GM18861 (cell line): ENCODE data around the gene KIF26B.
"Not testable (repeated sequence)": the region's sequence is repeated elsewhere in the genome, so short reads cannot be mapped to it uniquely, and the experiment has no call there.

Source experiments
- ATAC-seq: cut with Tn5 transposase; IDR thresholded peaks from one replicate; pipeline ENCODE4 v1.9.1; 2021; ENCODE audit not compliant: unreplicated experiment

Gene KIF26B

DNA sequence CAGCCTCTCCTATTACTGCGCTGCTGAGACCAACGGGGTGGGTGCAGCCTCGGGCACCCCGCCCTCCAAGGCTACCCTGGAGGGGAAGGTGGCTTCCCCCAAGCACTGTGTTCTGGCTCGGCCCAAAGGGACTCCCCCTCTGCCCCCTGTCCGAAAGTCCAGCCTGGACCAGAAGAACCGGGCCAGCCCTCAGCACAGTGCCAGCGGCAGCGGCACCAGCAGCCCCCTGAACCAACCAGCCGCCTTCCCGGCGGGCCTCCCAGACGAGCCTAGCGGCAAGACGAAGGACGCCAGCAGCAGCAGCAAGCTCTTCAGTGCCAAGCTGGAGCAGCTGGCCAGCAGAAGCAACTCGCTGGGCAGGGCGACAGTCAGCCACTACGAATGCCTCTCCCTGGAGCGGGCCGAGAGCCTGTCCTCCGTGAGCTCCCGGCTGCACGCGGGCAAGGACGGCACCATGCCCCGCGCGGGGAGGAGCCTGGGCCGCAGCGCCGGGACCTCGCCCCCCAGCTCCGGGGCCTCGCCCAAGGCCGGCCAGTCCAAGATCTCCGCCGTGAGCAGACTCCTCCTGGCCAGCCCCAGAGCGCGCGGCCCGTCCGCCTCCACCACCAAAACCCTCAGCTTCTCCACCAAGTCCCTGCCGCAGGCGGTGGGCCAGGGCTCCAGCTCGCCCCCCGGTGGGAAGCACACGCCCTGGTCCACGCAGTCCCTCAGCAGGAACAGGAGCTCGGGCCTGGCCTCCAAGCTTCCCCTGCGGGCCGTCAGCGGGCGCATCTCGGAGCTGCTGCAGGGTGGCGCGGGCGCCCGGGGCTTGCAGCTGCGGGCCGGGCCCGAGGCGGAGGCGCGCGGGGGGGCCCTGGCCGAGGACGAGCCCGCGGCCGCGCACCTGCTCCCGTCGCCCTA, 533.1 kb downstream of the KIF26B start:
- no peak for ATAC-seq

DNA sequence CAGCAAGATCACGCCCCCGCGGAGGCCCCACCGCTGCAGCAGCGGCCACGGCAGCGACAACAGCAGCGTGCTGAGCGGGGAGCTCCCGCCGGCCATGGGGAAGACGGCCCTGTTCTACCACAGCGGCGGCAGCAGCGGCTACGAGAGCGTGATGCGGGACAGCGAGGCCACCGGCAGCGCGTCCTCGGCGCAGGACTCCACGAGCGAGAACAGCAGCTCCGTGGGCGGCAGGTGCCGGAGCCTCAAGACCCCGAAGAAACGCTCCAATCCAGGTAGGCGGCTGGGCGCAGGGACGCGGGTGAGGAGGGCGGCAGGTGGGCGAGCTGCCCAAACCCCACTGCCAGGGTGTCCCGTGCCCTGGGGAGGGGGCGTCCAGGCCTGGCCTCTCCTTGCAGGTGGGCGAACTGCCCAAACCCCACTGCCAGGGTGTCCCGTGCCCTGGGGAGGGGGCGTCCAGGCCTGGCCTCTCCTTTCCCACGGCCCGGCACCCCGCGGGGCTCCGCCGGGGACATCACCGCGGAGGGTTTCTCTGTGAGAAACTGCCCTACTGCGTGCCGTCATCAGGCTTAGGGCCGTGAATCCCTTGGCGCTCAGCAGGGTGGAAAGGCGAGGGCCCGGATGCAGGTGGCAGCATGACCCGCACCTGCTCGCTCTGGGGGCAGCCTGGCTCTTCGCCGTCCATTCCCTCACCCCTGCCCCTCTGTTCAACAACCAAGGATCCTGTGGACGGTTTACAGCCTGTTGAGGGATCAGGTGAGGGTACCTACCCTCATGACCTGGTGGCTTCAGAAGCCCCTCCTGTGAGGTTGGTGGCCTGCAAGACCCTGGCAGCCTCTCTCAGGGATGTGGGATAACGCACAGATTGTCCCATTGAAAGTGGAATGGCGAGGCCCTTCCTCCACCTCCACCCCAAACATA, 534.0 kb downstream of the KIF26B start:
- no peak for ATAC-seq

DNA sequence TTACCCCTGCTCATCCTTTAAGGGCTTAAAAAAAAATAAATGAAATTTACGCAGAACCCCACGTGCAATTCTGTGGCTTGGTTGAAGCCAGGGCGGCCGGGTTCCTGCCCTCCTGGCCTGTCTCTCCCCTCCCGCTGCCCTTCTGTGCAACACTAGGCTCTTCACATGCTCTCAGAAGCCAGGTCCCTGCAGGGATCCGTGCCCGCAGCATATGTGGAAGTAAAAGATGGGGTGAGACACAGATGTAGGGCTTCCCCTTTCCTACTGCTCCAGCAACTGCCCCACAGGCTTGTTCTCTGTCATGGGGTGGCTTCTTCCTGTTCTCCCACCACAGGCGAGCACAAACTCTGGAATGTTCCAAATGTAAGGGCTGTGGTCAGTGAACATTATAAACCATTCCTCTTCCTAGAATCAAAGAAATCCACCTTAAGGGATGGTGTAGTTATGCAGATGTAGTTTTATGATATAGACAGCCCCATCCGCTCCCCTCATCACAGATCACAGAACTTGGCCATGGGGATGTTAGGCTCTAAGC, 535.4 kb downstream of the KIF26B start:
- no peak for ATAC-seq

DNA sequence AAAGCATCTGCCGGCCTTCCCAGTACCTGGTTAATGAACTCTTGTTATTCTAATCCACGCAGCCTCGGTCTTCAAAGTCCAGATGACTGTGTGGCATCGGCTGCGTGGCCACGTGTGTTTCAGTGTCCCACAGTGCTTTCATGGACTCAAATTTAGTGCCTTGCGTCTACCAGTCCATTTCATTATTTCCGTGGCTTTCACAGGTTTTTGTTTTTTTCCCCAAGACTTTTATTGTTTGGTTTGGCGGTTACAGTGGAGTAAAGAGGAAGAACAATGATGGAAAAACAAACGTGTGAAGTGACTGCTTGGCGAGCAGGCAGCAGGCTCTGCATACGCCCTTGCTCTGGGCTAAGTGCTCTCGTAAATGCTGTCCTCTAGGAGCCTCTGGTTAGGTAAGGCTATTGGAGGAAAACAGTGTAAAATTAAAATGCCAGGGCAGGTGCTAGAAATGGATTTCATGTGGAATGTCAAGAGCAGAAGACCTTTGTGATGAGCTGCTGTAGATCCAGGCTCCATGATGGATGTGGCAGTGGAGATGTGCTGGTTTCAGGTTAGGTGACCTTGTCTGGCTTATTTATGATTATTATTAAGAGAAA, 536.3 kb downstream of the KIF26B start:
- no peak for ATAC-seq

DNA sequence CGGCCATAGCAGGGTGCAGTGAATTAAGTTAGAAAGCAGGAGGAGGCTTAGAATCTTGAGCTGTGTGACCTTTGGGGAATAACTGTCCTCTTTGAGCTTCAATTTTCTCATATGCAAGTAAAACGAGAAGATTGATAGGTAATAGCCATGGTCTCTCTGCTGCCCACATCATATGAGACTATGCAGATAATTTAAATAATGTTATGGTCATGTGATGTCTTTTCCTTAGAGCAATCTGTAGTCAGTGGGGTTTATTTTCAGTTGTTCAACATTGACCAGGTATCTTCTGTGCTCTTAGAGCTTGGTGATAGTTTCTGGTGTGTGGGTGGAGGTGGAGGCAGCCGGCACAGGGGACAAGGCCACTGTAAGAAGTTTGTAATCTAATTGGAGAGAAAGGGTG, 537.1 kb downstream of the KIF26B start:
- no peak for ATAC-seq

DNA sequence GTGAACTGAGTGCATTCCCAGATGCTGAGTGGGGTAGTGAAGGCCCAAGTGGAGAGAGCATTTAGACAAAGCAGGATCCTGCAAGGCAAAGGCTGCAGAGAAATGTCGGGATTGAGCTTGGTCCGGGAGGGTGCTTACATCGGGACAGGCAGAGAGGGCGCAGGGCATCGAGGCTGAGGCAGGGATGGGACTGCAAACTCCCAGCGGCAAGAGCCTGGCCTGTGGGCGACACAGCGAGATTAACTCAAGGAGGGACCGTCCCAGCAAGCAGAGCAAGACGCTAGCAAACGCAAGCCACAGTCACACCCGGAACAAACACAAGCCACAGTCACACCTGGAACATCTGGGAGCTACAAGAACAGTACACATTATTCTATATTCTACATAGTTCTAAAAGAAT, 537.5 kb downstream of the KIF26B start:
- no peak for ATAC-seq

DNA sequence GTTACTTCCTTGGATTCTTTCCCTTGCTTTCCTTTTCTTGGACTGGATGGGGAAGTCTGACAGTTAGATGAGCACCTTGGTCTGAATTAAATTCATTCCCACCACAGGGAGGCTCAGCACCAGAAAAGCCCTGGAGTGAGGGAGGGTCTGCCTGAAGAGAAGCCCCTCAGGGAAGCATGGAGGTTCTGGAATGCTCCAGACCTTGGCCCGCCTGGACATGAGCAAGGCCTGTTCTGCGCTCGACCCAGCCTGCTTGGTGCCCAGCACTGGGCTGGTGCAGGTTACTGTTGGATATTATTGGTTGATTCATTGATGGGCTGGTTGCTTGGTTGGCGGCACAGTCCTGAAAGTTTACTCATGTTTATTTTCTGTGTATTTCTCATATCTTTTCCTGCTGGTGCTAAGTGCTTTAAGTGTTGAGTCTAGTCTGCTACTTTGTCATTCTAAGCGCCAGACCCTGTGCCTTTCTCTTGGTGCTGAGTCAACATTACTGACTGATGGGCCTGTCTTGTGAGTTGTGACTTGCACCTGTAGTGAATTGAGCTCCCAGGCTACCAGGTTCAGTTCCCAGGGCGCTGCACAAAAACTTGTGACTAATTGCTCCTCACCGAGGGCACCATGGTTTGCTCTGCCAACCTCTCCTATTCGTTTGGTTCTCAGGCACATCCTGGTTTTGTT, 538.5 kb downstream of the KIF26B start:
- ATAC-seq = no peak

DNA sequence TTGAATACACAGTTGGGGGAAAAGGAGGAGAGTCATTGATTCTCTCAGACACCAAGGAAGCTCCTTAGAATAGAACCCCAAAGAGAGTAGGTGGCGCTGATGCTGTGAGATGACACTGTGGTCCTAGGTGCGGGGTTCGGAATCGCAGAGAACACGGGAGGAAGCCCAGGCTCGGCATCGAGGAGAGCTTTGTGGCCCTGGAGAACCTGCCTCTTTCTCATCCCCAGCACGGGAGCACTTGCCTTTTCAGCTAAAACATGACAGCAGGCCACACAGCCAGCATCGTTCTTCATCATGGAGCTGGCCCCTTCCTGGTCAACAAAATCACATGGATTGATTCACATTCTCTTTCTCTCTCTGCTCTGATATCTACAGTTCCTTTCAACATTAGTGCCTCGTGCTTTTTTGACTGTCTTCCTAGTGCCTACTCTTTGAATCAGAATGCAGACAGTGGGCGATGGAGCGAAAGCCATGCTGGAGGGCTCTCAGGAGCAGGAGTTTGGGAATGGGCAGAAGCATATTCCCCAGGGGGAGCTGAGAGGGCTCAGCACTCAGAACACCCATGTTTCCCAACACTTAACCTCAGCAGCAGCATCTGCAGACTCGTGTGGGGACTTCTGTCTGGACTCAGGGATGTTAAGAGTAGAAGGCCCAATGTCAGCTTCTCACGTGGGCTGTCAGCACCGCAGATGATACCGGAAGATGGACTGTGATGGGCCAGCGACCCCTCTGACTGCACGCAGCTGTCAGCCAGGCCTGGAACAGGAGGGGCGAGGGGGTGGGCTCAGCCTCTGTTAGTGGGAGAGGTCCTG, 539.4 kb downstream of the KIF26B start:
- no peak for ATAC-seq

DNA sequence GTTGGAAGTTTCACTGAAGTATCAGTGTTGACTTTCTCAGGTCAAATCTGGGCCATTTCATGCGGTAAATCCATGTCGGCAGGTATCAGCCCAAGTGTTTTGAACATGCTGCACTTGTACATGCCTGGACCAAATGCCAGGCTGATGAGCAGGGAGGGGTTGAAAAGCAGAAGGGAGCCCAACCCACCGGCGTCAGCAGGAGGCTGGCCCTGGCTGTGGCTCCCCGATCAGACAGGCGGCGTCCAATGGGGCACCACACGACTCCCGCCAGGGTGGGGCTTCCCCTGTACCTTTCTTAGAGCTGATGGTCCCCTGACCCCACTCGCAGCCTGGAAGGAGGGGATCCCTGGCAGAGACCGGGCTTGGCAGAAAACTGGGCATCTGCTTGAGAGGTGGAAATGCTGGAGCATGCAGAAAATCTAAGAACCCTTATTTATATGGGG, 540.0 kb downstream of the KIF26B start:
- no peak for ATAC-seq

DNA sequence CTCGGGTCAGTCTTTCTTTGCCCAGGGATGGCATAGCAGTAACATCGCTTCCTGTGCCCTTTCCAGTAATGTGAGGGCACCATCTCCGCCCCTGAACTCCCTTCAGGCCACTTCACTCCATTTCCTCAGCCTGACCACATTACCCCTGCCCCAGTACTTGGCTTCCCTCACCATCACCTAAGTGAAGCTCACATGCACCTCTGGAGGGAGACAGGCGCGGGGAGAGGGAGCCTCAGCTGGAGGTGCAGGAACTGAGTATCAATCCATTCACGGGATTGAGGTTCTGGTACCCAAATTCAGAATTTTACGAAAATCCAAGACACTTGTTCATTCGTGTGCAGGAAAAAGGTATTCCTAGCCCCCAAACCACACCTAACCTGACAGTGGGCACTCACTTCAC, 540.4 kb downstream of the KIF26B start:
- ATAC-seq = no peak

DNA sequence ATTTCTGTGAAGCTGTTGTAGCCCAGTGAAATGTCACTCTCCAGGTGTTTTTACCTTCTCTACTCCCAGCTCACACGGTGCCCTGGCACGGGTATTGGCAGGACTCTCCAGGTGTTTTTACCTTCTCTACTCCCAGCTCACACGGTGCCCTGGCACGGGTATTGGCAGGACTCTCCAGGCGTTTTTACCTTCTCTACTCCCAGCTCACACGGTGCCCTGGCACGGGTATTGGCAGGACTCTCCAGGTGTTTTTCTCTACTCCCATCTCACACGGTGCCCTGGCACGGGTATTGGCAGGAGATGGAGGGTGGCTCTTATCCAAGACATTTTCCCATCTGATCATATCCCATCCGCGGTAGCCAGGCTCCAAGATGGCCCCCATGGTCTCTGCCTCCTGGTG, 540.9 kb downstream of the KIF26B start:
- ATAC-seq = not testable (repeated sequence)

DNA sequence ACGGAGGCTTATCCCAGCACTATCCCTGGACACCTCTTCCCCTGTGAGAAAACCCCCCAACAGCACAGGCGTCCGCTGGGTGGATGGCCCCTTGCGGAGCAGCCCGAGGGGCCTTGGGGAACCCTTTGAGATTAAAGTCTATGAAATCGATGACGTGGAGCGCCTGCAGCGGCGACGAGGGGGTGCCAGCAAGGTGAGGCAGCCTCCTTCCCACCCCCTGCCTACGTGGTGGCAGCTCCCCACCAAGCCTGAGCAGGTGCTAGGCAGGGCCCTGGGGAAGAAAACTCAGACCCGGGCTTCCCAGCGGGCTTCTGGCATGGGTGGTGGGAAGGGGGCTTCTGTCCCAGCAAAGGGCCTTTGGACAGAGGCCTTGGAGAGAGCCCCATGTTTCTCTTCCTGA, 543.3 kb downstream of the KIF26B start:
- no peak for ATAC-seq

DNA sequence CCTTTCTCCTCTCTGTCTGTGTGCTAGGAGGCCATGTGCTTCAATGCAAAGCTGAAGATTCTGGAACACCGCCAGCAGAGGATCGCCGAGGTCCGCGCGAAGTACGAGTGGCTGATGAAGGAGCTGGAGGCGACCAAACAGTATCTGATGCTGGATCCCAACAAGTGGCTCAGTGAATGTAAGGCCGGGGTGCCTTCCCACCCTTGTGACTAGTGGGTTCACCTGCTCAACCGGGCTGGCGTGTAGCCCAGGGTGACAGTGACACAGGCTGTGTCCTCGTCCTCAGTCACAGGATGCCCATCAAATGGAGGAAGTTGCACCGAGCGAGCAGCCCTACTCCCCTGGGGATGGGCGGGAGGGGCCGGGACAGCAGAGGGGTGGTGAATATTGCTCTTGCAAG, 544.1 kb downstream of the KIF26B start:
- no peak for ATAC-seq

DNA sequence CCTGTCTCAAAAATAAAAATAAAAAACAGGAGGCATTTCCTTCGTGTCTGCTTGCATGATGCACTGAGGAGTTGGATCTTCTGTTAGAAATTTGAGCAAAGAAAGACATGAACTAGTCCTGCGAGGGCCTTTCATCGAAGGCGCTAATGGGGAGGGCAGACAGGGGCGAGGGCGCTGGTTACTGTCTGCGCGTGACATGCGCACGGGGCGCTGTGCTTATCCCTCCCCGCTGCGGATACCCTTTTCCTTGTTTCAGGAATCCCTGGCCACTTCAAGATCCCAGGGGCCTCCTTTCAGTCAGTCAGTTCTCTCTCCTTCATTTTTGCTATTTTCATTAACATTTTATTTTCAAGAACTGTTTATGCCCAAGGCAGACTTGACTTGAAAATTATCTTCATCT, 545.8 kb downstream of the KIF26B start:
- no peak for ATAC-seq

DNA sequence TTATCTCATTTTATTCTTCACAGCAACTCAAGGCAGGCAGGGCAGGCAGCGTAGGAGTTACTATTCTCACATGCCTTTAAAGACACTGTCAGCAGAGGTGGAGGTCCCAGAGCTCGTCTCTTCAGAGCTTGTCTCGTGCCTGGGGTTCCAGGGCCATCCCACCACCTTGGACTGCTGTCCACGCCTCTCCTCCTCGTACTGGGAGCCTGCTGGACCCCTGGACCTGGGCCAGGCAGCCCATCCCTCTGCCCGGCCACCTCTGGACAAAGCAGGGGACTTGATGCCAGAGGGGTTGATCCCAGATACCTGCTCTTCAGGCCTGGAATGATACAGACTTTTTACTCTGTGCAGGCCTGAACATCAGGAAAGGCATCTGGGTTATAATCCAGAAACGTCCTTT, 546.8 kb downstream of the KIF26B start:
- no peak for ATAC-seq

DNA sequence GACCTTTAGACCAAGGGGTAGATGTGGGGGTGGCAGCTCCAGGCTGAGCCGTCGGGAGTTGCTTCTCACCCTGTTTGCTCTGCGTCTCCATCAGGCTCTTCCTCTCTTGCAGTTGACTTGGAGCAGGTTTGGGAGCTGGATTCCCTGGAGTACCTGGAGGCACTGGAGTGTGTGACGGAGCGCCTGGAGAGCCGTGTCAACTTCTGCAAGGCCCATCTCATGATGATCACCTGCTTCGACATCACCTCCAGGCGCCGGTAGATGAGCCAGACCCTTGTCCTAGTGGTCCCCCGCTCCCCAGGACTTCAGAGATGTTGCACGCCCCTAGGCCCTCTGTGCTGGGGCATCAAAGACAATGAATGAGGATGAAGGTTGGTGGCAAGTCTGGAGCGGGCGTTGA, 547.6 kb downstream of the KIF26B start:
- no peak for ATAC-seq

DNA sequence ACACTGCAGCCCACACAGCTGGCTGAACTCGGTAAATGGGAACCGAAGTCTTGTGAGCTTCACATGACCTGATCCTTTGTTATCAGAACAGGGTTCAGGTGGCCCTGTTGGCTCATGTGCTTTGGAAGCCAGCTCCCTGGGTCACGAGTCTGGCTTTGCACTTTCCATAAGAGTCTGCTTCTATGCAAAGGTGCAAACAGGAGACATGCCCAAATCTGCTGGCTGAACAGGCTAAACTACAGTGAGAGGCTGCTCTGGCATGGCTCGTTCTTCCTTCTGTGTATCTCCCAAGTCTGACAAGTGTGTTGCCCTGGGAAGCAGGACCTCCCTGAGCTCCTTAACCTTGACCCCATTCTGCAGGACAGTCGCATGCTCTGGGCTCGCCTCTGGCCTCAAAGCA, 549.6 kb downstream of the KIF26B start:
- ATAC-seq = no peak

DNA sequence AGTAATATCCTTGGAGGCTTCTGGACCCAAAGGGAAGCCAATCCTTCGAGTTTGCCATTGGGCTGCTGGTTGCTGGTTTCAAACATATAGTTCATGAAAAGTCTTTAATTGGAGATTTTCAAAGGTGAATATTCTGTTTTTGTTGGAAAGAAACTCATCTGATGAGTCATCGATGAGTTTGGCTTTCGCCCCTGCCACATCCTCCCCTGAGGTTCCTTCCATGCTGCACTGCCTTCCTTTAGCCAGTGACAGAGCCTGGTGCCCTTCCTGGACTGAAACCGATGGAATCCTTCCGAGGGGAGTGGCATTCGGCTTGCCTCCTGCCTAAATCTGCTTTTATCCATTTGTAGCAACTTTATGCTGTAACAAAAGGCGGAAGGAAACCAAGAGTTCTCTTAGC, 550.0 kb downstream of the KIF26B start:
- ATAC-seq = no peak

DNA sequence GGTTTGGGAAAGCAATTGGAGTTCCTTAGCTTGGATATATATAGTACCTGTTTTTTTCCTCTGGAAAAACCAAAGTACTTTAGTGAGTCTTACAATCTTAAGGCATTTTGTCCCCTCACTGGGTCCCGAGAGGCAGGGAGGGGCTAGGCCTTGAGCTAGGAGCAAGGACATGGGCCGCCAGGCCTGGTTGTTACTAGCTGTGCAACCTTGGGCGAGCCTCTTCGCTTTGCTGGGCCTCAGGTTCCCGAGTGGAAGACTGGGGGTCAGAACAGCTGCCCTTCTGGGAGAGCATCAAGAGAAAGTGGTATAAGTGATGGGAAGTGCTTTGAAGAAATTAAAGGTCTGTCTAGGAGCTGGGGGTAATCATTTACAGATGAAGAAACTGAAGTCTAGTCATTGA, 553.2 kb downstream of the KIF26B start:
- no peak for ATAC-seq
